ENCODE measurements around the gene STXBP5L. TPM values are rescaled to one million over a fixed set of nuclear protein-coding genes. Genes with fewer than 3 reads are reported as not detected.
"Not testable (repeated sequence)": the region's sequence is repeated elsewhere in the genome, so short reads cannot be mapped to it uniquely, and the experiment has no call there.

STXBP5L gene
- total RNA-seq, 1 experiment from 2014 or later, result 2.8 TPM

- no peak for DNase-seq (ENCODE audit: low read depth, low spot score)
- in situ Hi-C loops (cut with HindIII; ENCODE audit: low pct_unique_long_range_greater_than_20kb, low sequenced_read_pairs), result no loop called here
Measured at GRCh38 chr3:121324320-121324719, 416.3 kb downstream of the STXBP5L start.

GRCh38 chr3:121330118-121330517, 422.1 kb downstream of the STXBP5L start:
- DNase-seq (ENCODE audit: low read depth, low spot score), result no peak
- in situ Hi-C loops (cut with HindIII; ENCODE audit: low pct_unique_long_range_greater_than_20kb, low sequenced_read_pairs), result no loop called here

GRCh38 chr3:121330634-121331033, 422.6 kb downstream of the STXBP5L start:
- in situ Hi-C loops (cut with HindIII; ENCODE audit: low pct_unique_long_range_greater_than_20kb, low sequenced_read_pairs), result no loop called here
- peak; percentile 62 for DNase-seq (ENCODE audit: low read depth, low spot score)

- in situ Hi-C loops (cut with HindIII; ENCODE audit: low pct_unique_long_range_greater_than_20kb, low sequenced_read_pairs); DNase-seq (ENCODE audit: low read depth, low spot score): not testable (repeated sequence)
Measured at GRCh38 chr3:121355960-121356359, 448.0 kb downstream of the STXBP5L start.

GRCh38 chr3:121362035-121362734, 454.2 kb downstream of the STXBP5L start:
- in situ Hi-C loops (cut with HindIII; ENCODE audit: low pct_unique_long_range_greater_than_20kb, low sequenced_read_pairs), result no loop called here
- no peak for DNase-seq (ENCODE audit: low read depth, low spot score)

- DNase-seq (ENCODE audit: low read depth, low spot score); in situ Hi-C loops (cut with HindIII; ENCODE audit: low pct_unique_long_range_greater_than_20kb, low sequenced_read_pairs): not testable (repeated sequence)
Measured at GRCh38 chr3:121388308-121388707, 480.3 kb downstream of the STXBP5L start.

- DNase-seq (ENCODE audit: low read depth, low spot score); in situ Hi-C loops (cut with HindIII; ENCODE audit: low pct_unique_long_range_greater_than_20kb, low sequenced_read_pairs): not testable (repeated sequence)
Measured at GRCh38 chr3:121395967-121396366, 488.0 kb downstream of the STXBP5L start.

- in situ Hi-C loops (cut with HindIII; ENCODE audit: low pct_unique_long_range_greater_than_20kb, low sequenced_read_pairs), result not testable (repeated sequence)
Measured at GRCh38 chr3:121398051-121398450, 490.0 kb downstream of the STXBP5L start.

GRCh38 chr3:121399820-121400219, 491.8 kb downstream of the STXBP5L start:
- DNase-seq (ENCODE audit: low read depth, low spot score), result no peak
- in situ Hi-C loops (cut with HindIII; ENCODE audit: low pct_unique_long_range_greater_than_20kb, low sequenced_read_pairs), result no loop called here

More at GRCh38 chr3:121398051-121398450, 490.0 kb downstream of the STXBP5L start:
- not testable (repeated sequence) for DNase-seq (ENCODE audit: low read depth, low spot score)

- DNase-seq (ENCODE audit: low read depth, low spot score), result no peak
- in situ Hi-C loops (cut with HindIII; ENCODE audit: low pct_unique_long_range_greater_than_20kb, low sequenced_read_pairs), result no loop called here
Measured at GRCh38 chr3:121405631-121406030, 497.6 kb downstream of the STXBP5L start.

GRCh38 chr3:121411523-121411922, 503.5 kb downstream of the STXBP5L start:
- DNase-seq (ENCODE audit: low read depth, low spot score), result no peak
- in situ Hi-C loops (cut with HindIII; ENCODE audit: low pct_unique_long_range_greater_than_20kb, low sequenced_read_pairs), result no loop called here

- no peak for DNase-seq (ENCODE audit: low read depth, low spot score)
- in situ Hi-C loops (cut with HindIII; ENCODE audit: low pct_unique_long_range_greater_than_20kb, low sequenced_read_pairs), result no loop called here
Measured at GRCh38 chr3:121414924-121415323, 506.9 kb downstream of the STXBP5L start.

GRCh38 chr3:121418182-121418581, 510.2 kb downstream of the STXBP5L start:
- no peak for DNase-seq (ENCODE audit: low read depth, low spot score)
- in situ Hi-C loops (cut with HindIII; ENCODE audit: low pct_unique_long_range_greater_than_20kb, low sequenced_read_pairs), result no loop called here

- no peak for DNase-seq (ENCODE audit: low read depth, low spot score)
- in situ Hi-C loops (cut with HindIII; ENCODE audit: low pct_unique_long_range_greater_than_20kb, low sequenced_read_pairs), result no loop called here
Measured at GRCh38 chr3:121424549-121424948, 516.5 kb downstream of the STXBP5L start.

- no peak for DNase-seq (ENCODE audit: low read depth, low spot score)
- in situ Hi-C loops (cut with HindIII; ENCODE audit: low pct_unique_long_range_greater_than_20kb, low sequenced_read_pairs), result no loop called here
Measured at GRCh38 chr3:121430664-121431215, 522.7 kb downstream of the STXBP5L start.

- peak; percentile 7 for DNase-seq (ENCODE audit: low read depth, low spot score)
- in situ Hi-C loops (cut with HindIII; ENCODE audit: low pct_unique_long_range_greater_than_20kb, low sequenced_read_pairs), result no loop called here
Measured at GRCh38 chr3:121431726-121432517, 523.9 kb downstream of the STXBP5L start.

GRCh38 chr3:121436074-121436473, 528.1 kb downstream of the STXBP5L start:
- DNase-seq (ENCODE audit: low read depth, low spot score), result no peak
- in situ Hi-C loops (cut with HindIII; ENCODE audit: low pct_unique_long_range_greater_than_20kb, low sequenced_read_pairs), result no loop called here

GRCh38 chr3:121436641-121437040, 528.6 kb downstream of the STXBP5L start:
- no peak for DNase-seq (ENCODE audit: low read depth, low spot score)
- in situ Hi-C loops (cut with HindIII; ENCODE audit: low pct_unique_long_range_greater_than_20kb, low sequenced_read_pairs), result no loop called here

Measured in SK-MEL-5 (cell line).